Mucosa of descending colon (tissue), 3 donors: ENCODE measurements around the gene FAM120C. TPM values are rescaled to one million over a fixed set of nuclear protein-coding genes. Genes with fewer than 3 reads are reported as not detected.

Experiments
- ATAC-seq: fragments of 200-7000 bp; cut with Tn5 transposase; one replicate; pipeline ENCODE4 v1.9.1; 2020; ENCODE audit warnings: mild to moderate bottlenecking, moderate library complexity
- DNase-seq, 3 donors: peaks; one replicate each; pipeline ENCODE4 v3.0.0-alpha.2; 2020
- H3K36me3 ChIP-seq: fragments of 200-600 bp; one replicate; pipeline ENCODE4 v1.8.0; 2021; ENCODE audit warnings: low read depth, mild to moderate bottlenecking
- H3K4me1 ChIP-seq: fragments of 200-600 bp; one replicate; pipeline ENCODE4 v1.8.0; 2021; ENCODE audit warnings: low read depth, mild to moderate bottlenecking
- H3K4me3 ChIP-seq: fragments of 200-600 bp; one replicate; pipeline ENCODE4 v1.8.0; 2021; ENCODE audit warnings: mild to moderate bottlenecking
- H3K9me3 ChIP-seq: fragments of 200-600 bp; one replicate; pipeline ENCODE4 v1.8.0; 2021; ENCODE audit warnings: mild to moderate bottlenecking
- CTCF ChIP-seq: fragments of 200-600 bp; IDR thresholded peaks from one replicate; pipeline ENCODE4 v1.8.0; 2022; ENCODE audit warnings: antibody characterized with exemption, mild to moderate bottlenecking
- intact Hi-C, 2 donors: fragments of 100-400 bp; cut with DNase I in 1 of 2; cut with micrococcal nuclease in 1 of 2; formaldehyde crosslinking; loops; one replicate each; pipeline versions ENCODE4 v1.11.0 to v1.11.1; 2022; cut with DNase I, micrococcal nuclease
- total RNA-seq, 3 donors: library from RNA; stranded (reverse); fragmentation: NEBNext Ultra II Directional in 2 of 3; extraction: Animal tissue kit (Norgen Biotek cat#: 25700) in 2 of 3; gene quantifications; one replicate each; pipeline versions ENCODE4 v1.2.1 to v1.2.4, GENCODE V29; 2021 to 2023
- donor health status: DM: no; HTN: no; CAD: no; lungs with moderate emphysema.
- donor health status: DM: no; HTN: no; CAD: no.
- donor health status: DM: no; HTN: yes; CAD: no.

Gene FAM120C
- total RNA-seq, 3 donors from 2014 or later, result 3.7 to 9.4 (median 5.0) TPM

- Histone ChIP-seq H3K4me3 (no peak overlapping the region), H3K4me1 (no peaks in the 10 kb centered on the region), H3K9me3 (no peaks in the 10 kb centered on the region), H3K36me3 (no peaks in the 10 kb centered on the region)
- no peak for DNase-seq
- intact Hi-C loops, result no loop called here
- ATAC-seq, result peak; percentile 5
- TF ChIP-seq CTCF, result no peak
These were observed 138.1 kb downstream of the FAM120C start for GRCh38 chrX:54044877-54045338.

DNA sequence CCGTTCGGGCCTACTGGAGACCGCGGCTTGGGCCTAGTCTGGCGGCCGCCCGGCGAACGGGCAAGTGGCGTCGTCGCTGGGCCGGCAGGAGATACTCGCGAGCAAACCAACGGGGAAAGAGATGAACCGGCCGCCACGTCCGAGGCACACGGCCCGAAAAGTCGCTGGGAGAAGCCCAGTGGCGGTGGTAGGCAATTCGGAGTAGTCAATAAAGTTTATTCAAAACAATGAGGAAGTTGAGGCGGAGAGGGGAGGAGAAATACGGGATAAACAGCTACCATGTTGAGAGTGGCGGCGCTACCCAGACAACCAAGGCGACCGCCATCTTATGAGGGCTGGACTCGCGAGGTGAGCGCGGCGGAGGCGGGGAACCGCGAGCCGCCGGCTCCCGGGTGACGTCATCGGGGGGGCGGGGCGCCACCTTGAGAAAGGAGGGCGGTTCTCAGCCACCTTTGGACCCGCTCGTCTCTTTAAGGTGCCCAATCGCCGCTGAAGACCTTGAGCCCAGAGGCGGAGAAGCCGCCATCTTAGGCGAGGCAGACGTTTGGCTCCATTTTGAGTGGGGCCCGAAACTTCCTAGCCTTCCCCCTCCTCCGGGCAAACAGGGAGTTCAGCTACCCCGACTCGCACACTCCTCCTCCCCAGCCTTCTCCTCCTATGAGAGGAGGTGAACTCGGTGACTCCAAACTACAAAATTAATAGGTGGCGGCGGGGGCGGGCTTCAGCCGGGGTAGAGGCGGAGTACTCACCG lies 138.8 kb downstream of the FAM120C start, which contains the start of gene PHF8:
TSS of gene PHF8 (minus strand) at position 348 of the 751 bp plus-strand sequence. CDS start 1,745 bp downstream, outside the sequence.
- TF ChIP-seq CTCF, result no peak
- Histone ChIP-seq H3K4me3 (peak within 1 kb of the TSS; percentile 46), H3K4me1 (no peaks in the 10 kb centered on the region), H3K9me3 (no peaks in the 10 kb centered on the region), H3K36me3 (no peaks in the 10 kb centered on the region)
- intact Hi-C loops, result no loop called here
- ATAC-seq, result peak; percentile 90
- peak; percentile 96 for DNase-seq

- DNase-seq (peak in 2 of 3 donors; percentile 40 to 69), ATAC-seq (peak; percentile 57)
- no peaks in the 10 kb centered on the region for H3K9me3 ChIP-seq
- H3K36me3 ChIP-seq, result no peaks in the 10 kb centered on the region
- no peaks in the 10 kb centered on the region for H3K4me1 ChIP-seq
- TF ChIP-seq CTCF, result no peak
- peak overlapping the region; percentile 46 for H3K4me3 ChIP-seq
- intact Hi-C loops, result no loop called here
These were observed 139.4 kb downstream of the FAM120C start for GRCh38 chrX:54043541-54044125.

DNA sequence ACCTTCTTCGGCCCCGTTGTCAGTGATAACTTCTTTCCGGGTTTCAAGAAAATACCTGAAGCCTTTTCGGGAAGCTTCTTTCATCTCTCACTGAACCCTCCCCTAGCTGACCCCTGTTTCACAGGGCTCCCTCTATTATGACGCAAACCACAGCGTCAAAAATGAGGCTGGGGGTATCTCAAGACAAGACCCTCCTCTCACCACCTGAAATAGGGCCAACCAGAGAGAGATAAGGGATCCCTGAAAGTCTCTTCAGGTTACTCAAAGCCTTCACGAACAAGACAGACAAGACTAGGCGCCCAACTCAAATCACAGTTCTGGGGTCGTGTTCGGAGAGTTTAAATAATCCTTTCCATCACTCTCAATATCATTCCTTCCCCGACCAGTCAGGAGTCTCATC lies 140.0 kb downstream of the FAM120C start:
- Histone ChIP-seq H3K4me1 (no peaks in the 10 kb centered on the region), H3K4me3 (peak overlapping the region; percentile 46), H3K9me3 (no peaks in the 10 kb centered on the region), H3K36me3 (no peaks in the 10 kb centered on the region)
- ATAC-seq (no peak), DNase-seq (no peak)
- TF ChIP-seq CTCF, result no peak
- intact Hi-C loops, result no loop called here

DNA sequence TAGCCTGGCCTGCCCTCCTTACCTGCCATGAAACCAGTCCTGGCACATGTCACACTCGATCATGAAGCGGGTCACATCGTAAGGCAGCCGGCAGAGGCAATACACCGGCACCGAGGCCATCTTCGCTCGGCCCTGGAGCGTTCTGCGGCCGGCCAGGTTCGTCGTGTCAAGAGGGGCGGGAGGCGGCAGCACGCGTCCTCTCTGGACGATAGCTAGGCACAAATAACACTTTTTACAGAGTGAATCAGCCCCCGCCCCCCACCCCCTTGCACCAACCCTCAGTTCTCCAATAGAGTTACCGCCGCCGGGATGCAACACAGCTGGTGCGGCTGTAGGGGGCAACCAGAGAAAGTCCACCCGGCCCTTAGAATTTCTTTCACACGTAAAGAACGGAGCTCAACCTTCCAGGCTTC lies 140.4 kb downstream of the FAM120C start:
- DNase-seq, result peak; percentile 30 to 55 (median 37)
- intact Hi-C loops, result no loop called here
- Histone ChIP-seq H3K4me3 (no peak overlapping the region), H3K9me3 (no peaks in the 10 kb centered on the region), H3K36me3 (no peaks in the 10 kb centered on the region), H3K4me1 (no peaks in the 10 kb centered on the region)
- ATAC-seq, result no peak
- TF ChIP-seq CTCF, result no peak
